ENCODE measurements around the gene CPTP.

Gene CPTP

GRCh38 chr1:1370771-1371300 lies 46.2 kb downstream of the CPTP start:
- DNase-seq: no peak

- no peak for DNase-seq
Observed at GRCh38 chr1:1371364-1371745, 46.8 kb downstream of the CPTP start.

GRCh38 chr1:1371746-1372711 lies 47.4 kb downstream of the CPTP start:
- DNase-seq: peak; percentile 61

- DNase-seq: no peak
Observed at GRCh38 chr1:1373051-1373814, 48.6 kb downstream of the CPTP start.

GRCh38 chr1:1373815-1374588 lies 49.4 kb downstream of the CPTP start:
- DNase-seq: no peak

- DNase-seq: no peak
Observed at GRCh38 chr1:1374589-1374928, 50.0 kb downstream of the CPTP start.

GRCh38 chr1:1374929-1375662 lies 50.5 kb downstream of the CPTP start, which contains the start of gene AURKAIP1:
TSS of gene AURKAIP1 (minus strand) at chr1:1375207. CDS start at chr1:1374756, 451 bp downstream.
- DNase-seq: peak; percentile 99

GRCh38 chr1:1376551-1377226 lies 52.1 kb downstream of the CPTP start:
- DNase-seq: no peak

- DNase-seq: no peak
Observed at GRCh38 chr1:1377540-1378205, 53.1 kb downstream of the CPTP start.

Data from NCI-H2171 treated with DMSO at 0.1 percent for 48 hours (cell line).